GM12865 (cell line): ENCODE data around the gene KLC3.
"Not testable (repeated sequence)": the region's sequence is repeated elsewhere in the genome, so short reads cannot be mapped to it uniquely, and the experiment has no call there.

Experiments used
- DNase-seq: peaks from one replicate; pipeline ENCODE4 v3.0.0; 2010; ENCODE audit warnings: low read depth
- H3K4me3 ChIP-seq: 2 replicates; pipeline ENCODE4 v1.5.1; 2011; ENCODE audit warnings: mild to moderate bottlenecking, low read depth, low read length, control low read depth
- CTCF ChIP-seq: IDR thresholded peaks from 2 replicates; pipeline ENCODE4 v1.5.1; 2011; ENCODE audit warnings: low read length, control low read depth, low read depth, inconsistent platforms; ENCODE audit not compliant: insufficient read depth; ENCODE audit errors: missing control alignments

KLC3 gene

GRCh38 chr19:45306040-45306439 is 34.5 kb upstream of the KLC3 start:
- TF ChIP-seq CTCF = no peak
- no peak overlapping the region for H3K4me3 ChIP-seq
- no peak for DNase-seq

GRCh38 chr19:45306518-45307027 is 34.0 kb upstream of the KLC3 start:
- no peak for TF ChIP-seq CTCF
- DNase-seq = no peak
- no peak overlapping the region for H3K4me3 ChIP-seq

DNA sequence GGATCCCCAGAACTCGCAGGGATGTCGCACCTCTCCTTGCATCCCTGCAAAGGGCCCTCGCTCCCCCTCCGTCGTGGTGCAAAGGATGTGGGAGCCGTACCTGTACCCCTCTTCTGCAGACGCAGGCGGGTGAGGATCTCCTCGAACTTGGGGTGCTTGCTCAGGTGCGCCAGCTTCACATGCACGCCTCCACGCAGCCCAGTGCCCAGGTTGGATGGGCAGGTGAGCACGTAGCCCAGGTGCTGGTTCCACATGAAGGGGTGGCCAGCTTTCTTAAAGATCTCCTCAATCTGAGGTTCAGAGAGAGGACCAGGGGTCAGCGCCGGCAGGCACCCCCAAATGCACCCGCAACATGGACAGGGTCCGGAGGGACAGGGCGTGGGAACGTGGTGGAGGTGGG is 33.2 kb upstream of the KLC3 start:
- H3K4me3 ChIP-seq = no peak overlapping the region
- DNase-seq = no peak
- no peak for TF ChIP-seq CTCF

- not testable (repeated sequence) for DNase-seq, H3K4me3 ChIP-seq
Observed at GRCh38 chr19:45309322-45309721, 31.2 kb upstream of the KLC3 start.

GRCh38 chr19:45311621-45312020 is 28.9 kb upstream of the KLC3 start:
- no peak for TF ChIP-seq CTCF
- no peak overlapping the region for H3K4me3 ChIP-seq
- DNase-seq = no peak

- not testable (repeated sequence) for H3K4me3 ChIP-seq, DNase-seq
Observed at GRCh38 chr19:45312285-45312684, 28.3 kb upstream of the KLC3 start.

DNA sequence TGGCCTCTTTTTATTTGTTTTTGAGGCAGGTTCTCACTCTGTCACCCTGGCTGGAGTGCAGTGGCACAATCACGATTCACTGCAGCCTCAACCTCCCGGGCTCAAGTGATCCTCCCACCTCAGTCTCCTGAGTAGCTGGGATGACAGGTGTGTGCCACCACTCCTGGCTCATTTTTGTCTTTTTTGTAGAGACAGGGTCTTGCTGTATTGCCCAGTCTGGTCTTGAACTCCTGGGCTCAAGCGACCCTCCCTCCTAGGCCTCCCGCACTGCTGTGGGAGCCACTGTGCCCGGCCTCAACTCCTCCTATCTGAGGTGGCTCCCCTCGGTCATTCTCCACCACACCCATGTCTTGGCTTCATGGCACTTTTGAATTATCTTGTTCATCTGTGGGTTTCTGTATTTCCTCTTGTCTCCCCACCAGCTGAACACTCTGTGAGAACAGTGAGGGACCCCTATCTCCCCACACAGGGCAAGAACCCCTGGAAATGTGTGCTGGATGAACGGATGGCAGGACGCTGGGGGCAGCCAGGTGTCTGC is 25.8 kb upstream of the KLC3 start:
- TF ChIP-seq CTCF = no peak
- H3K4me3 ChIP-seq = no peak overlapping the region
- no peak for DNase-seq

DNA sequence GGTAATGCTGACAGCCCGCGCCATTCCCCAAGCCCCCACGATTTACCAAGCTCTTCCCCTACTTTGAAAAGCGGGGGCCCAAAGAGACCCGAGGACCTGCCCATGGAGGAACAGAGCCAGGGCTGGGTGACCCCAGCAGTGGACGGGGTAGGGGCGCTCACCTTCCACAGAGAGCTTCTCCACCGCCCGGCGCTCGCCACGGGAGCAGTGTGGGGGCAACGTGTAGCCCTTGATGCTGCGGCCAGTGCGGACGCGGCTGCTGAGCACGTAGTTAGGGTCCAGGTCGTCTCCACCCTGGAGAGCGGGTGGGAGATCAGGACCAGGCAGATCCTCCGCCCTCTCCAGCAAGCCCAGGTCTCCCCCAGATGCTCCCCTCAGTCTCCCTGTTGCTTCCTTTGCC is 25.2 kb upstream of the KLC3 start:
- no peak for TF ChIP-seq CTCF
- H3K4me3 ChIP-seq = no peak overlapping the region
- no peak for DNase-seq
